Stomach (tissue), 9 donors: ENCODE measurements around the gene ZNF491. TPM values are rescaled to one million over a fixed set of nuclear protein-coding genes. Genes with fewer than 3 reads are reported as not detected.
"Not testable (repeated sequence)": the region's sequence is repeated elsewhere in the genome, so short reads cannot be mapped to it uniquely, and the experiment has no call there.

Source experiments
- DNase-seq, 2 donors: peaks; one replicate each; pipeline versions ENCODE4 v3.0.0 to v3.0.0-alpha.2; 2013 to 2019
- H3K27ac ChIP-seq, 5 donors: fragments of 200-600 bp in 4 of 5; sonication (generic) in 4 of 5; one replicate each; pipeline ENCODE4 v1.5.1; 2013 to 2019; ENCODE audit warnings: mild to moderate bottlenecking in 1 of 5, moderate library complexity in 1 of 5
- H3K27me3 ChIP-seq, 3 donors: fragments of 200-600 bp; sonication (generic); one replicate each; pipeline ENCODE4 v1.5.1; 2017 to 2019; ENCODE audit warnings: mixed run types in 1 of 3
- H3K36me3 ChIP-seq, 4 donors: fragments of 200-600 bp; sonication (generic); 1 replicate in 3 of 4; 2 replicates in 1 of 4; pipeline ENCODE4 v1.5.1; 2016 to 2019
- H3K4me1 ChIP-seq, 4 donors: fragments of 200-600 bp; sonication (generic); one replicate each; pipeline ENCODE4 v1.5.1; 2016 to 2019
- H3K4me3 ChIP-seq, 4 donors: fragments of 200-600 bp; sonication (generic) in 3 of 4; one replicate each; pipeline ENCODE4 v1.5.1; 2016 to 2019; ENCODE audit warnings: mild to moderate bottlenecking in 1 of 4
- H3K9me3 ChIP-seq, 4 donors: fragments of 200-600 bp; sonication (generic); one replicate each; pipeline ENCODE4 v1.5.1; 2016 to 2019
- CTCF ChIP-seq, 7 experiments: fragments of 450-650 bp in 4 of 7; fragments of 200-600 bp in 3 of 7; sonication (generic) in 3 of 7; IDR thresholded peaks; one replicate each; pipeline ENCODE4 v1.5.1; 2016 to 2019; ENCODE audit warnings: antibody characterized with exemption in 7 of 7, control low read depth in 2 of 7, mild to moderate bottlenecking in 1 of 7
- EP300 ChIP-seq: sonication (generic); formaldehyde crosslinking; IDR thresholded peaks from one replicate; pipeline ENCODE4 v1.6.1; 2017; ENCODE audit warnings: antibody characterized with exemption
- POLR2A ChIP-seq, 4 donors: fragments of 450-650 bp; IDR thresholded peaks; one replicate each; pipeline ENCODE4 v1.6.1; 2016; ENCODE audit warnings: antibody characterized with exemption in 4 of 4, control low read depth in 2 of 4, mild to moderate bottlenecking in 1 of 4, moderate library complexity in 1 of 4
- POLR2AphosphoS5 ChIP-seq, 3 donors: sonication (generic); formaldehyde crosslinking; IDR thresholded peaks; one replicate each; pipeline ENCODE4 v1.6.1; 2016; ENCODE audit warnings: antibody characterized with exemption in 3 of 3
- WGBS, 5 donors: extraction: QIAGEN DNeasy Blood & Tissue Kit in 3 of 5; methylation state at CpG; one replicate each; pipeline versions ENCODE4 v1.1.5 to v1.1.7; 2013 to 2018; 5-methylcytosine and 5-hydroxymethylcytosine counted together
- intact Hi-C: fragments of 100-400 bp; cut with DNase I; formaldehyde crosslinking; loops from one replicate; pipeline ENCODE4 v1.15.1; 2023; ENCODE audit warnings: low total_unique reads
- polyA plus RNA-seq, 3 donors: library from polyadenylated mRNA; stranded (reverse); fragments of 200-250 nt; gene quantifications; one replicate each; pipeline ENCODE4 v1.2.3, GENCODE V29; 2013
- total RNA-seq, 5 donors: library from RNA; depleted of rRNA; stranded (reverse); fragments of >200 nt; gene quantifications; one replicate each; pipeline versions ENCODE4 v1.1.0 to v1.2.3, GENCODE V29; 2014 to 2016
- donor health status: healthy with polysubstance abuse.
- donor health status: Bipolar disorder and iron deficiency.
- donor health status: healthy.

Gene ZNF491
- total and polyA plus RNA-seq, 8 donors: 0.63 to 21.4 (median 2.1) TPM; not detected in 2

GRCh38 chr19:11843722-11844121 is 45.4 kb downstream of the ZNF491 start:
- WGBS, 5 donors: 20 to 41% (median 35%) methylated on average over 2 of the region's 2 CpGs
- Histone ChIP-seq H3K4me3 (no peak overlapping the region), H3K9me3 (no peaks in the 10 kb centered on the region), H3K27me3 (no peaks in the 10 kb centered on the region), H3K4me1 (peaks cover under 1 to 9% (median 7%) of the 10 kb centered on the region in 4 donors), H3K36me3 (no peaks in the 10 kb centered on the region), H3K27ac (no peak overlapping the region)
- intact Hi-C loops: no loop called here
- TF ChIP-seq CTCF (IDR thresholded peaks at IDR 0.05) (no peak), POLR2AphosphoS5 (IDR thresholded peaks at IDR 0.05) (no peak)
- DNase-seq: peak in 1 of 2 donors; percentile 34

- H3K9me3 ChIP-seq, H3K36me3 ChIP-seq, H3K4me3 ChIP-seq, H3K27me3 ChIP-seq, intact Hi-C loops, H3K27ac ChIP-seq: not testable (repeated sequence)
- peak in 1 of 2 donors; percentile 12 for DNase-seq
- WGBS, 5 donors: 58 to 69% (median 64%) methylated on average over 6 of the region's 6 CpGs
- H3K4me1 ChIP-seq: peaks cover 12 to 23% (median 14%) of the 10 kb centered on the region in 4 donors
Measured at GRCh38 chr19:11847615-11848014, 49.3 kb downstream of the ZNF491 start.

GRCh38 chr19:11848200-11848593 is 49.9 kb downstream of the ZNF491 start:
- H3K27me3 ChIP-seq: no peaks in the 10 kb centered on the region
- TF ChIP-seq POLR2A (IDR thresholded peaks at IDR 0.05) (no peak), EP300 (no peak), POLR2AphosphoS5 (IDR thresholded peaks at IDR 0.05) (no peak)
- no peaks in the 10 kb centered on the region for H3K9me3 ChIP-seq
- peak in 1 of 2 donors; percentile 3 for DNase-seq
- intact Hi-C loops: no loop called here
- peak overlapping the region; percentile 59 to 72 (median 68) for H3K4me3 ChIP-seq
- 27 to 37% (median 35%) methylated on average over 8 to 11 of the region's 11 CpGs for WGBS, 5 donors
- peaks cover 0 to 3% (median under 1%) of the 10 kb centered on the region in 4 donors for H3K36me3 ChIP-seq
- peak overlapping the region in 4 of 5 donors; percentile 63 to 81 (median 75) for H3K27ac ChIP-seq
- H3K4me1 ChIP-seq: peaks cover 12 to 23% (median 14%) of the 10 kb centered on the region in 4 donors

- H3K36me3 ChIP-seq: peaks cover 0 to 9% (median 2%) of the 10 kb centered on the region in 4 donors
- intact Hi-C loops: no loop called here
- 1 to 4% (median 2%) methylated on average over 15 to 59 of the region's 59 CpGs for WGBS, 5 donors
- H3K27me3 ChIP-seq: no peaks in the 10 kb centered on the region
- H3K27ac ChIP-seq: peak within 1 kb of the TSS; percentile 29 to 81 (median 73)
- H3K9me3 ChIP-seq: no peaks in the 10 kb centered on the region
- H3K4me3 ChIP-seq: peak within 1 kb of the TSS; percentile 59 to 72 (median 68)
- peaks cover 12 to 23% (median 14%) of the 10 kb centered on the region in 4 donors for H3K4me1 ChIP-seq
- TF ChIP-seq EP300 (no peak), POLR2A (IDR thresholded peaks at IDR 0.05) (no peak), POLR2AphosphoS5 (IDR thresholded peaks at IDR 0.05) (peak in 2 of 3 donors; percentile 59 to 79), CTCF (IDR thresholded peaks at IDR 0.05) (no peak)
- peak; percentile 91 to 96 for DNase-seq
Measured at GRCh38 chr19:11848594-11849469, 50.5 kb downstream of the ZNF491 start, which contains the start of gene ZNF439. ZNF439 (plus strand) TSS chr19:11848726; CDS start chr19:11848868, 142 bp downstream.

- 83 to 97% (median 95%) methylated on average over 4 of the region's 4 CpGs for WGBS, 5 donors
- H3K9me3 ChIP-seq, H3K27me3 ChIP-seq, DNase-seq, H3K27ac ChIP-seq, intact Hi-C loops, H3K4me3 ChIP-seq: not testable (repeated sequence)
- Histone ChIP-seq H3K4me1 (peaks cover 12 to 23% (median 14%) of the 10 kb centered on the region in 4 donors), H3K36me3 (peaks cover 0 to 16% (median 4%) of the 10 kb centered on the region in 4 donors)
Measured at GRCh38 chr19:11850289-11850688, 52.0 kb downstream of the ZNF491 start.
